HepG2 (cell line): ENCODE results near the gene BRAF. TPM values are rescaled to one million over a fixed set of nuclear protein-coding genes. Genes with fewer than 3 reads are reported as not detected.
A peak's percentile ranks its signal among the peaks of the same experiment; 100 is the strongest.

Experiments
- ATAC-seq: fragments of 200-7000 bp; cut with Tn5 transposase; 3 replicates; pipeline ENCODE4 v1.9.1; 2020; ENCODE audit warnings: mild to moderate bottlenecking, moderate library complexity
- BruUV-seq: library from RNA; stranded (reverse); fragments of 400-500 nt; replicated peaks from 2 replicates; lab custom pipeline; 2021; lab: Mats Ljungman, UMichigan
- CTCF ChIA-PET: fragments of 300-600 bp; formaldehyde crosslinking; extraction: SDS; loops from one replicate; lab custom pipeline; 2021; ENCODE audit warnings: low total read pairs, inconsistent platforms, low intra/inter-chr PET ratio; lab: Yijun Ruan, JAX
- POLR2A ChIA-PET: fragments of 350-600 bp; sonication (Branson Sonifier 250); formaldehyde crosslinking; loops from one replicate; lab custom pipeline; 2020; ENCODE audit warnings: antibody characterized with exemption, inconsistent platforms; lab: Yijun Ruan, JAX
- DNase-seq: peaks from one replicate; pipeline ENCODE4 v3.0.0-alpha.2; 2015; ENCODE audit warnings: low spot score
- FAIRE-seq: peaks from 3 replicates; lab custom pipeline; 2011; peaks lifted over from hg19 to GRCh38; lab: Jason Lieb, UNC
- H2AFZ ChIP-seq: one replicate; pipeline ENCODE4 v1.6.1; 2011; ENCODE audit warnings: low read length, inconsistent platforms
- H3K27ac ChIP-seq: fragments of 300-600 bp; 3 replicates; pipeline ENCODE4 v1.8.0; 2011; ENCODE audit warnings: mixed run types, mild to moderate bottlenecking, mixed read lengths, low read length, inconsistent platforms; ENCODE audit not compliant: insufficient read depth; ENCODE audit errors: extremely low read length
- H3K27me3 ChIP-seq, 2 experiments: fragments of 200-600 bp in 1 of 2; 2 replicates in 1 of 2; 3 replicates in 1 of 2; pipeline versions ENCODE4 v1.6.0 to v1.8.0; 2011; ENCODE audit warnings: low read length in 2 of 2, mild to moderate bottlenecking in 2 of 2, moderate library complexity in 2 of 2, inconsistent platforms in 1 of 2; ENCODE audit not compliant: insufficient read depth in 2 of 2, control insufficient read depth in 1 of 2
- H3K36me3 ChIP-seq, 2 experiments: fragments of 200-600 bp in 1 of 2; replicated peaks in 1 of 2; 2 replicates in 1 of 2; 3 replicates in 1 of 2; pipeline versions ENCODE4 v1.5.1 to v1.8.0; 2011; ENCODE audit warnings: low read length in 2 of 2, inconsistent platforms in 1 of 2; ENCODE audit not compliant: insufficient read depth in 2 of 2, control insufficient read depth in 1 of 2
- H3K4me1 ChIP-seq: 2 replicates; pipeline ENCODE4 v1.5.1; 2012; ENCODE audit warnings: low read length, inconsistent platforms; ENCODE audit not compliant: insufficient read depth
- H3K4me2 ChIP-seq: 2 replicates; pipeline ENCODE4 v1.6.0; 2011; ENCODE audit warnings: low read depth, low read length, inconsistent platforms
- H3K4me3 ChIP-seq, 3 experiments: fragments of 200-600 bp in 1 of 3; sonication (generic), shearing (Covaris generic) in 1 of 3; replicated peaks in 1 of 3; 2 replicates each; pipeline ENCODE4 v1.5.1; 2011 to 2016; ENCODE audit warnings: low read length in 3 of 3, inconsistent platforms in 2 of 3, low read depth in 2 of 3, mild to moderate bottlenecking in 2 of 3, control low read depth in 1 of 3, mixed read lengths in 1 of 3; ENCODE audit not compliant: insufficient read depth in 1 of 3
- H3K79me2 ChIP-seq: one replicate; pipeline ENCODE4 v1.6.1; 2011; ENCODE audit warnings: low read length, inconsistent platforms; ENCODE audit not compliant: insufficient read depth
- H3K9ac ChIP-seq: 2 replicates; pipeline ENCODE4 v1.6.0; 2011; ENCODE audit warnings: mild to moderate bottlenecking, low read depth, low read length, inconsistent platforms; ENCODE audit not compliant: insufficient read depth
- H3K9me3 ChIP-seq: 2 replicates; pipeline ENCODE4 v1.5.1; 2012; ENCODE audit warnings: mild to moderate bottlenecking, low read length
- H4K20me1 ChIP-seq: 2 replicates; pipeline ENCODE4 v1.6.0; 2011; ENCODE audit warnings: inconsistent platforms, mild to moderate bottlenecking, low read length, moderate library complexity; ENCODE audit not compliant: insufficient read depth
- DMTF1 ChIP-seq: sonication (generic); formaldehyde crosslinking; IDR thresholded peaks from 2 replicates; pipeline ENCODE4 v1.4.0; 2020; ENCODE audit warnings: mild to moderate bottlenecking, missing genetic modification reagents
- GABPB1 ChIP-seq: IDR thresholded peaks from 2 replicates; pipeline ENCODE4 v1.6.1; 2016; ENCODE audit warnings: mild to moderate bottlenecking, missing genetic modification reagents, moderate library complexity, missing compliant biosample characterization
- GMEB1 ChIP-seq: sonication (generic); formaldehyde crosslinking; IDR thresholded peaks from 2 replicates; pipeline ENCODE4 v1.5.1; 2020; ENCODE audit warnings: missing genetic modification reagents, mild to moderate bottlenecking, borderline replicate concordance
- HOXA5 ChIP-seq: sonication (generic); formaldehyde crosslinking; IDR thresholded peaks from 2 replicates; pipeline ENCODE4 v1.4.0; 2020; ENCODE audit warnings: missing genetic modification reagents
- PAF1 ChIP-seq: IDR thresholded peaks from 2 replicates; pipeline ENCODE4 v1.6.1; 2016; ENCODE audit warnings: missing genetic modification reagents, missing compliant biosample characterization
- SP4 ChIP-seq: sonication (generic); formaldehyde crosslinking; IDR thresholded peaks from 2 replicates; pipeline ENCODE4 v1.8.1; 2023; ENCODE audit warnings: mild to moderate bottlenecking, missing genetic modification reagents
- TFE3 ChIP-seq: IDR thresholded peaks from 2 replicates; pipeline ENCODE4 v1.6.1; 2016
- ZBTB46 ChIP-seq: sonication (generic); formaldehyde crosslinking; IDR thresholded peaks from 2 replicates; pipeline ENCODE4 v1.4.0; 2020; ENCODE audit warnings: mild to moderate bottlenecking, missing genetic modification reagents, borderline replicate concordance
- ZMYM3 ChIP-seq: sonication (generic); formaldehyde crosslinking; IDR thresholded peaks from 2 replicates; pipeline ENCODE4 v1.5.1; 2020; ENCODE audit warnings: mild to moderate bottlenecking, missing genetic modification reagents
- ZNF335 ChIP-seq: sonication (generic); formaldehyde crosslinking; IDR thresholded peaks from 2 replicates; pipeline ENCODE4 v1.4.0; 2020; ENCODE audit warnings: missing genetic modification reagents
- in situ Hi-C: cut with HindIII; loops from 2 replicates; pipeline ENCODE4 v1.10.0; 2017; ENCODE audit warnings: low pct_unique_long_range_greater_than_20kb; ENCODE audit not compliant: extremely low pct_ligation_motif_present
- intact Hi-C: fragments of 100-400 bp; cut with micrococcal nuclease; formaldehyde crosslinking; loops from one replicate; pipeline ENCODE4 v1.10.0; 2022; ENCODE audit not compliant: unreplicated experiment
- polyA plus RNA-seq, 8 experiments: library from polyadenylated mRNA; depleted of rRNA in 3 of 8; stranded (reverse) in 7 of 8; unstranded in 1 of 8; fragments of >200 nt; fragmentation: Illumina TruSeq in 4 of 8; extraction: Trizol in 4 of 8; gene quantifications; 2 replicates each; pipeline versions ENCODE4 v1.2.1 to v1.2.3, GENCODE V29; 2011 to 2016; ENCODE audit warnings: low read depth in 4 of 8, missing spikeins in 1 of 8, mixed read lengths in 1 of 8; ENCODE audit not compliant: insufficient read depth in 1 of 8
- total RNA-seq, 5 experiments: library from RNA; depleted of rRNA; stranded (reverse); fragments of >200 nt; fragmentation: Illumina TruSeq; extraction: Trizol; gene quantifications; 2 replicates each; pipeline ENCODE4 v1.2.3, GENCODE V29; 2016; ENCODE audit warnings: low read depth in 1 of 5

Gene BRAF
- total and polyA plus RNA-seq, 2 of the 13 experiments (the other 11 are each of a cell fraction or from before 2014, with no cell fraction given) = 12.5 to 13.4 TPM

- Histone ChIP-seq H3K4me3 (peak overlapping the region; percentile 20 to 60 (median 46); a peak in 5 of 6 replicates), H3K4me2 (peak overlapping the region; percentile 79), H4K20me1 (peaks cover 4% of the 10 kb centered on the region), H3K27me3 (no peaks in the 10 kb centered on the region), H3K9me3 (no peaks in the 10 kb centered on the region), H2AFZ (no peak overlapping the region), H3K27ac (peak overlapping the region; percentile 75), H3K36me3 (no peaks in the 10 kb centered on the region), H3K79me2 (peaks cover 89% of the 10 kb centered on the region), H3K4me1 (peaks cover 36% of the 10 kb centered on the region), H3K9ac (no peak overlapping the region; the same call in 1 of the 2 replicates)
- in situ Hi-C loops (no loop called here), intact Hi-C loops (no loop called here)
- no peak for DNase-seq
- no TSS peak for BruUV-seq
- CTCF ChIA-PET = no interaction called here
- no peak for FAIRE-seq
- POLR2A ChIA-PET = interaction anchor here (1.3 to 1.5 kb wide), 3 partner anchors 10 to 78 kb away, joined by 3 to 22 read pairs (median 6); partner anchors contain the start of gene BRAF
- no peak for ATAC-seq
- TF ChIP-seq SP4 (no peak), HOXA5 (CRISPR knock-in tag) (no peak), GABPB1 (CRISPR knock-in tag) (no peak), ZMYM3 (CRISPR knock-in tag) (no peak), DMTF1 (CRISPR knock-in tag) (no peak), PAF1 (no peak), ZNF335 (CRISPR knock-in tag) (no peak), GMEB1 (CRISPR knock-in tag) (no peak), ZBTB46 (CRISPR knock-in tag) (no peak), TFE3 (CRISPR knock-in tag) (no peak)
Measured at GRCh38 chr7:140914083-140914482, 10.6 kb downstream of the BRAF start.
